ENCODE measurements around the gene TMED6. TPM values are rescaled to one million over a fixed set of nuclear protein-coding genes. Genes with fewer than 3 reads are reported as not detected.

TMED6 gene
- total RNA-seq, 1 donor from 2014 or later: 1.3 TPM

- no peaks in the 10 kb centered on the region for H3K27me3 Mint-ChIP-seq (ENCODE audit: insufficient read depth)
- H3K9me3 Mint-ChIP-seq: no peaks in the 10 kb centered on the region
- intact Hi-C loops (cut with micrococcal nuclease): no loop called here
- no peak overlapping the region for H3K27ac Mint-ChIP-seq
- H3K4me3 Mint-ChIP-seq: no peak overlapping the region
- H3K4me1 Mint-ChIP-seq (ENCODE audit: low read depth): peaks cover 20% of the 10 kb centered on the region
- peaks cover 45% of the 10 kb centered on the region for H3K36me3 Mint-ChIP-seq (ENCODE audit: low read depth)
- no peak for DNase-seq (ENCODE audit: low spot score)
Observed at GRCh38 chr16:69318177-69318910, 33.2 kb downstream of the TMED6 start.

DNA sequence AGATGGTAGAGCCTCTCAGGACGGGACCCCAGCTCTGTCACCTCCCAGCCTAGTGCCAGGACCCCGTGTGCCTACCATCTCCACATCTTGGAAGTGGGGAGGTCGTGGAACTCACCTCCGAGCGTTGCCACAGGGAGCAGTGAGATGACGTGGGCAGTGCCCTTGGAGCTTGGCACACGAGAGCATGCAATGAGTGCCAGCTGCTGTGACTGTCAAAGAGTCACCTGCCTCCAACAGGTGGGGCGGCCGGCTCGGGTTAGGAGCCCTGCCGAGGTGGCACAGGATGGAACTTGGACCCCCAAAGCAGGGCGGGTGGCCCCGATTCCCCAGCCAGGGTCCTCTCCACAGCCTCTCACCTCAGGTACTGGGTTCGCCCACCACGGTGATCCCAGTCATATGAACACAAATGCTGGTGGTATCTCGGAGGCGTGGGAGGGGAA, 35.0 kb downstream of the TMED6 start:
- Mint-ChIP-seq H3K36me3 (ENCODE audit: low read depth) (peaks cover 46% of the 10 kb centered on the region), H3K27ac (no peak overlapping the region), H3K4me1 (ENCODE audit: low read depth) (peaks cover 26% of the 10 kb centered on the region), H3K9me3 (no peaks in the 10 kb centered on the region), H3K4me3 (no peak overlapping the region), H3K27me3 (ENCODE audit: insufficient read depth) (no peaks in the 10 kb centered on the region)
- intact Hi-C loops (cut with micrococcal nuclease): no loop called here
- no peak for DNase-seq (ENCODE audit: low spot score)

DNA sequence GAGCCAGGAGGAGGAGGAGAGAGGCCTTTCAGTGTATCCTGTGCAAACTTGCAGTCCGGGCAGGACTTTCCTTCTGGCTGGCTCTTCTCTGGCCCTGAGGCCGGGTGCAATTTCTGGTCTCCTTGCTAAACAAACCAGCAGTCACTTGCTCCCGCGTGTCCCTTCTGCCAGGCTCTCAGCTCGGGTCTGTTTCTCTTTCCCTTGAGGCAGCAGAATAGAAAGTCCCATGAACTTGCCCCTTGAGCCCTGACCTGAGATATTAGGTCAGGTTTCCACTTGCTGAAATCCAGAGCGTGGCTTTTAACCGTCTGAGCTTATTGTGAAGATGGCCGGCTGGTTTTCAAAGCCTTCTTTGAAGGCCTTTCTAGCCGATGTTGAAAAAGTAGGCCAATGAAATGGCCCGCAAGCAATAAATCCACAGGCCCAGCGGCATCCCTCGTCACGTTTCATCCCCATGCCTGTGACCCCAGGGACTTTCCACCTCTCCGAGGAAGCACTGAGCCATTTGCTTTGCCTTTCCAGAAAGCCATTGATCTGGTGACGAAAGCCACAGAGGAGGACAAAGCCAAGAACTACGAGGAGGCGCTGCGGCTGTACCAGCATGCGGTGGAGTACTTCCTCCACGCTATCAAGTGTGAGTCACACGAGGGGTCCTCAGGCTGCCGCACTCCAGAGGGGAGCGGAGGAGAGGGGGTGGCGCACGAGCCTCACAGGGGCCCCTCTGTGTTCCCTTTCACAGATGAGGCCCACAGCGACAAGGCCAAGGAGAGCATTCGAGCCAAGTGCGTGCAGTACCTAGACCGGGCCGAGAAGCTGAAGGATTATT, 35.9 kb downstream of the TMED6 start:
- Mint-ChIP-seq H3K27ac (no peak overlapping the region), H3K4me1 (ENCODE audit: low read depth) (peaks cover 24% of the 10 kb centered on the region)

GRCh38 chr16:69314534-69314933, 37.1 kb downstream of the TMED6 start:
- H3K27me3 Mint-ChIP-seq (ENCODE audit: insufficient read depth): no peaks in the 10 kb centered on the region
- no peak overlapping the region for H3K27ac Mint-ChIP-seq
- H3K36me3 Mint-ChIP-seq (ENCODE audit: low read depth): peaks cover 36% of the 10 kb centered on the region

More for the DNA sequence above, 35.9 kb downstream of the TMED6 start:
- Mint-ChIP-seq H3K4me3 (no peak overlapping the region), H3K9me3 (no peaks in the 10 kb centered on the region), H3K36me3 (ENCODE audit: low read depth) (peaks cover 38% of the 10 kb centered on the region), H3K27me3 (ENCODE audit: insufficient read depth) (no peaks in the 10 kb centered on the region)
- DNase-seq (ENCODE audit: low spot score): no peak
- intact Hi-C loops (cut with micrococcal nuclease): no loop called here

GRCh38 chr16:69313469-69313868, 38.1 kb downstream of the TMED6 start:
- H3K36me3 Mint-ChIP-seq (ENCODE audit: low read depth): peaks cover 30% of the 10 kb centered on the region
- H3K4me3 Mint-ChIP-seq: peak overlapping the region; percentile 72
- DNase-seq (ENCODE audit: low spot score): no peak
- no peaks in the 10 kb centered on the region for H3K27me3 Mint-ChIP-seq (ENCODE audit: insufficient read depth)
- H3K27ac Mint-ChIP-seq: peak overlapping the region; percentile 71
- intact Hi-C loops (cut with micrococcal nuclease): loop anchor here (5.0 kb wide), 1 partner anchor 1226 kb away; the partner anchor contains the start of gene NFATC3
- peaks cover 29% of the 10 kb centered on the region for H3K4me1 Mint-ChIP-seq (ENCODE audit: low read depth)
- H3K9me3 Mint-ChIP-seq: no peaks in the 10 kb centered on the region

More at GRCh38 chr16:69314534-69314933, 37.1 kb downstream of the TMED6 start:
- H3K4me3 Mint-ChIP-seq: no peak overlapping the region
- peaks cover 29% of the 10 kb centered on the region for H3K4me1 Mint-ChIP-seq (ENCODE audit: low read depth)
- no peak for DNase-seq (ENCODE audit: low spot score)
- intact Hi-C loops (cut with micrococcal nuclease): loop anchor here (5.0 kb wide), 1 partner anchor 1227 kb away; the partner anchor contains the start of gene NFATC3
- H3K9me3 Mint-ChIP-seq: no peaks in the 10 kb centered on the region

DNA sequence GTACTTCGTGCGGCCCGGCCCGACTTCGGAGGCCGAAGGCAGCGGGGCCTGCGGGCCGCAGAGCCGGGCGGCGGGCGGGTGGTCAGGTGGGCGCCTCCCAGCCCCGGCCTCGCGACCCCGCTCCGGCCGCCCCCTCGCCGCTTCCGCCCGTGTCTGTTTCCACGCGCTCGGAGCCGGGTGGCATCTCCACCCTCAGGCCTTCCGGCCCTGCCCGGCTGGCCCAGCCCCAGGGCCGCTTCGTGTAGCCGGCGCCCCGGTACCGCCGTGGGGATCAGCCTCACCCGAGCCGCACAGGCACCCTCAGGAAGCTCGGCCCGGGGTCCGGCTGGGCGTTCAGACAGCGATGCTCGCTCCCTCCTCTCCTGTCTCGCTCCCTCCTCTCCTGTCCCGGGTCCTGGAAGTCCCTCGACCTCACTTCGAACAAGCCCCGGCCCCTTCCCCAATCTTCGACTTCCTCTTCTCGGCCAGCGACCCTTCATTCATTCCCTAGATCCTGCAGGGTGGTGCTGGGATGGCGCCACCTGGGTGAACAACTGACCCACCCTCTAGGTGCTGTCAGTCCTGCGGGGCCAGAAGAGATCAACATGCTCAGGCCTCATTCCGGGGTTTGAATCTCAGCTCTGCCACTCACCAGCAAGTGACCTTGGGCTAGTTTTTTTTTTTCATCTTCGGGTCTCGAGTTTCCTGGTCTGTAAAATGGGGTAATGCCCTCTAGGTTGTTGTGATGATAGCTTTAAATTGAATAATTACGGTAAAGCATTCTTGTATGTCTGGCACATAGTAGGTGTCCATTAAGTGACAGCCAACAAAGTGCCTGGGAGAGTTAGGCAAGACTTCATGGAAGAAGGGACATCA, 39.8 kb downstream of the TMED6 start:
- H3K36me3 Mint-ChIP-seq (ENCODE audit: low read depth): peaks cover 28% of the 10 kb centered on the region
- peaks cover 29% of the 10 kb centered on the region for H3K4me1 Mint-ChIP-seq (ENCODE audit: low read depth)
- no peaks in the 10 kb centered on the region for H3K27me3 Mint-ChIP-seq (ENCODE audit: insufficient read depth)
- peak; percentile 45 for DNase-seq (ENCODE audit: low spot score)
- intact Hi-C loops (cut with micrococcal nuclease): loop anchor here (1.0 to 5.0 kb wide), 10 partner anchors 19 to 1224 kb away; partner anchors contain the start of genes CHTF8, COG8, NFATC3 and NIP7
- peak overlapping the region; percentile 99 for H3K4me3 Mint-ChIP-seq
- H3K27ac Mint-ChIP-seq: peak overlapping the region; percentile 96
- H3K9me3 Mint-ChIP-seq: no peaks in the 10 kb centered on the region

- H3K36me3 Mint-ChIP-seq (ENCODE audit: low read depth): peaks cover 22% of the 10 kb centered on the region
- no peaks in the 10 kb centered on the region for H3K9me3 Mint-ChIP-seq
- H3K27ac Mint-ChIP-seq: peak within 1 kb of the TSS; percentile 96
- DNase-seq (ENCODE audit: low spot score): peak; percentile 98
- no peaks in the 10 kb centered on the region for H3K27me3 Mint-ChIP-seq (ENCODE audit: insufficient read depth)
- H3K4me3 Mint-ChIP-seq: peak within 1 kb of the TSS; percentile 99
- peaks cover 23% of the 10 kb centered on the region for H3K4me1 Mint-ChIP-seq (ENCODE audit: low read depth)
- intact Hi-C loops (cut with micrococcal nuclease): loop anchor here (1.0 to 5.0 kb wide), 10 partner anchors 19 to 1224 kb away; partner anchors contain the start of genes CHTF8, COG8, NFATC3 and NIP7
Observed at GRCh38 chr16:69310653-69311532, 40.7 kb downstream of the TMED6 start, which contains the start of gene VPS4A. VPS4A (plus strand) TSS chr16:69311350; CDS start chr16:69311512, 162 bp downstream.

GRCh38 chr16:69309316-69309715, 42.3 kb downstream of the TMED6 start:
- intact Hi-C loops (cut with micrococcal nuclease): no loop called here
- peaks cover 22% of the 10 kb centered on the region for H3K4me1 Mint-ChIP-seq (ENCODE audit: low read depth)
- no peaks in the 10 kb centered on the region for H3K27me3 Mint-ChIP-seq (ENCODE audit: insufficient read depth)
- peaks cover 21% of the 10 kb centered on the region for H3K36me3 Mint-ChIP-seq (ENCODE audit: low read depth)
- DNase-seq (ENCODE audit: low spot score): no peak
- H3K4me3 Mint-ChIP-seq: no peak overlapping the region
- no peak overlapping the region for H3K27ac Mint-ChIP-seq
- no peaks in the 10 kb centered on the region for H3K9me3 Mint-ChIP-seq

GRCh38 chr16:69307856-69308255, 43.7 kb downstream of the TMED6 start:
- Mint-ChIP-seq H3K4me3 (no peak overlapping the region), H3K36me3 (ENCODE audit: low read depth) (peaks cover 13% of the 10 kb centered on the region), H3K27me3 (ENCODE audit: insufficient read depth) (no peaks in the 10 kb centered on the region), H3K9me3 (no peaks in the 10 kb centered on the region), H3K27ac (no peak overlapping the region), H3K4me1 (ENCODE audit: low read depth) (peaks cover 13% of the 10 kb centered on the region)
- intact Hi-C loops (cut with micrococcal nuclease): no loop called here
- no peak for DNase-seq (ENCODE audit: low spot score)

DNA sequence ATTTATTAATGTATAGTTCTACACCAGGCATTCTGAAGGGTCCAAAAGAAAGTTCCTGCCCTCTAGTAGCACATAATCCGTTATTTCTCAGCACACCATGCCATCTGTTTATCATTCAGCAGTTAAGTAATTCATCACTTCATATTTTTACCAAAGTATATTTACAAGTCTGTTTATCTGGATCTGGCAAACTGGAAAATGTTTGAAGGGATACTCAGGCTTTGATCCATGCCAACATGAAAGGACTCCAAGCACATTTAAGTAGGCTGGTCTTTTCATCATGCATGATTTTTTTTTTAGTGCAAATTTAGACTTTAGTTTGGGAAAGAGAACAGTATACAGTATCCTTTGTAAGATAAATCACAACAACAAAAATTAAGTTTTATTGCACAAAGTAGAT, 44.5 kb downstream of the TMED6 start:
- Mint-ChIP-seq H3K9me3 (no peaks in the 10 kb centered on the region), H3K4me1 (ENCODE audit: low read depth) (peaks cover 10% of the 10 kb centered on the region), H3K36me3 (ENCODE audit: low read depth) (peaks cover 12% of the 10 kb centered on the region), H3K27me3 (ENCODE audit: insufficient read depth) (no peaks in the 10 kb centered on the region), H3K4me3 (no peak overlapping the region), H3K27ac (no peak overlapping the region)
- no peak for DNase-seq (ENCODE audit: low spot score)
- intact Hi-C loops (cut with micrococcal nuclease): no loop called here

- Mint-ChIP-seq H3K4me1 (ENCODE audit: low read depth) (peaks cover 7% of the 10 kb centered on the region), H3K9me3 (no peaks in the 10 kb centered on the region), H3K27me3 (ENCODE audit: insufficient read depth) (no peaks in the 10 kb centered on the region), H3K4me3 (no peak overlapping the region), H3K36me3 (ENCODE audit: low read depth) (peaks cover 8% of the 10 kb centered on the region), H3K27ac (no peak overlapping the region)
- no peak for DNase-seq (ENCODE audit: low spot score)
- intact Hi-C loops (cut with micrococcal nuclease): no loop called here
Observed at GRCh38 chr16:69306031-69306430, 45.6 kb downstream of the TMED6 start.

All from activated T-helper 1 cell treated with anti-CD3 and anti-CD28 coated beads, Interleukin-12 subunit alpha, Interleukin-12 subunit beta, Interleukin-2, Interleukin-4 antibody, amounts not matched to agents 30 ng/mL and 10 ng/mL and 1 ng/mL, durations not matched to agents 14 hours and 24 hours and 36 hours (primary cell).